ENCODE measurements around the gene CNOT10.

CNOT10 gene

GRCh38 chr3:32817558-32818228 lies 132.7 kb downstream of the CNOT10 start, which contains the start of gene TRIM71:
Gene TRIM71 (plus strand): TSS chr3:32817997. CDS start chr3:32818081, 84 bp downstream.
- no peak for DNase-seq (ENCODE audit: low spot score)

- DNase-seq (ENCODE audit: low spot score), result no peak
Observed at GRCh38 chr3:32818229-32818969, 133.4 kb downstream of the CNOT10 start.

GRCh38 chr3:32818970-32819511 lies 134.1 kb downstream of the CNOT10 start:
- DNase-seq (ENCODE audit: low spot score), result no peak

- DNase-seq (ENCODE audit: low spot score), result no peak
Observed at GRCh38 chr3:32819551-32820348, 134.8 kb downstream of the CNOT10 start.

- no peak for DNase-seq (ENCODE audit: low spot score)
Observed at GRCh38 chr3:32820430-32820829, 135.4 kb downstream of the CNOT10 start.

GRCh38 chr3:32820971-32821685 lies 136.1 kb downstream of the CNOT10 start:
- no peak for DNase-seq (ENCODE audit: low spot score)

GRCh38 chr3:32821686-32822296 lies 136.8 kb downstream of the CNOT10 start:
- DNase-seq (ENCODE audit: low spot score), result no peak

GRCh38 chr3:32822609-32823498 lies 137.9 kb downstream of the CNOT10 start:
- no peak for DNase-seq (ENCODE audit: low spot score)

Data from Ammon's horn (tissue), 1 donor.